ENCODE data around the gene PPP1R3F.

GRCh38 chrX:49249071-49249470, 20.5 kb upstream of the PPP1R3F start:
- TF ChIP-seq CTCF (IDR thresholded peaks at IDR 0.05) = no peak
- TF ChIP-seq POLR2A (IDR thresholded peaks at IDR 0.05) = no peak
- TF ChIP-seq POLR2AphosphoS5 (IDR thresholded peaks at IDR 0.05) = no peak

Data from breast epithelium (tissue), 3 donors.